Esophagus muscularis mucosa (tissue), 4 donors: ENCODE results near the gene AFAP1. TPM values are rescaled to one million over a fixed set of nuclear protein-coding genes. Genes with fewer than 3 reads are reported as not detected.

Source experiments
- DNase-seq: peaks from one replicate; pipeline ENCODE4 v3.0.0-alpha.2; 2017; ENCODE audit errors: extremely low spot score
- H3K27ac ChIP-seq, 4 donors: fragments of 200-600 bp; sonication (generic); replicated peaks in 1 of 4; 1 replicate in 3 of 4; 2 replicates in 1 of 4; pipeline ENCODE4 v1.5.1; 2016 to 2019; ENCODE audit warnings: mild to moderate bottlenecking in 1 of 4
- H3K27me3 ChIP-seq, 4 donors: fragments of 200-600 bp; sonication (generic); one replicate each; pipeline versions ENCODE4 v1.5.1 to v1.6.0; 2016 to 2019
- H3K36me3 ChIP-seq, 4 donors: fragments of 200-600 bp; sonication (generic); one replicate each; pipeline ENCODE4 v1.5.1; 2016 to 2019
- H3K4me1 ChIP-seq, 4 donors: fragments of 200-600 bp; sonication (generic); one replicate each; pipeline ENCODE4 v1.5.1; 2016 to 2019
- H3K4me3 ChIP-seq, 4 donors: fragments of 200-600 bp; sonication (generic); 1 replicate in 2 of 4; 2 replicates in 2 of 4; pipeline ENCODE4 v1.5.1; 2016 to 2019; ENCODE audit warnings: mild to moderate bottlenecking in 4 of 4, moderate library complexity in 1 of 4
- H3K9me3 ChIP-seq, 4 donors: fragments of 200-600 bp; sonication (generic); 1 replicate in 3 of 4; 2 replicates in 1 of 4; pipeline ENCODE4 v1.5.1; 2016 to 2019
- EP300 ChIP-seq: sonication (generic); formaldehyde crosslinking; IDR thresholded peaks from one replicate; pipeline ENCODE4 v1.6.1; 2017; ENCODE audit warnings: antibody characterized with exemption
- POLR2A ChIP-seq: fragments of 450-650 bp; IDR thresholded peaks from one replicate; pipeline ENCODE4 v1.6.1; 2017; ENCODE audit warnings: antibody characterized with exemption, moderate library complexity, mild to moderate bottlenecking, low read depth
- POLR2AphosphoS5 ChIP-seq, 2 donors: sonication (generic); formaldehyde crosslinking; IDR thresholded peaks; one replicate each; pipeline ENCODE4 v1.6.1; 2017; ENCODE audit warnings: antibody characterized with exemption in 2 of 2
- WGBS: methylation state at CpG from one replicate; pipeline ENCODE4 v1.1.5; 2018; 5-methylcytosine and 5-hydroxymethylcytosine counted together
- intact Hi-C: fragments of 100-400 bp; cut with DNase I; formaldehyde crosslinking; loops from one replicate; pipeline ENCODE4 v1.15.1; 2023
- total RNA-seq, 4 donors: library from RNA; depleted of rRNA; stranded (reverse); fragments of >200 nt; gene quantifications; one replicate each; pipeline versions ENCODE4 v1.1.0 to v1.2.1, GENCODE V29; 2016
- TF ChIP-seq, protein P1 (sequence below), 3 experiments: fragments of 200-600 bp in 2 of 3; fragments of 450-650 bp in 1 of 3; sonication (generic) in 2 of 3; IDR thresholded peaks; one replicate each; pipeline ENCODE4 v1.5.1; 2017 to 2019; ENCODE audit warnings: antibody characterized with exemption in 3 of 3, mild to moderate bottlenecking in 2 of 3, moderate library complexity in 1 of 3

The AFAP1 gene
- total RNA-seq, 4 donors from 2014 or later: 37.8 to 71.3 (median 50.9) TPM

- intact Hi-C loops: no loop called here
- TF ChIP-seq EP300 (no peak), POLR2A (no peak), POLR2AphosphoS5 (IDR thresholded peaks at IDR 0.05) (no peak)
- TF ChIP-seq, protein P1, sequence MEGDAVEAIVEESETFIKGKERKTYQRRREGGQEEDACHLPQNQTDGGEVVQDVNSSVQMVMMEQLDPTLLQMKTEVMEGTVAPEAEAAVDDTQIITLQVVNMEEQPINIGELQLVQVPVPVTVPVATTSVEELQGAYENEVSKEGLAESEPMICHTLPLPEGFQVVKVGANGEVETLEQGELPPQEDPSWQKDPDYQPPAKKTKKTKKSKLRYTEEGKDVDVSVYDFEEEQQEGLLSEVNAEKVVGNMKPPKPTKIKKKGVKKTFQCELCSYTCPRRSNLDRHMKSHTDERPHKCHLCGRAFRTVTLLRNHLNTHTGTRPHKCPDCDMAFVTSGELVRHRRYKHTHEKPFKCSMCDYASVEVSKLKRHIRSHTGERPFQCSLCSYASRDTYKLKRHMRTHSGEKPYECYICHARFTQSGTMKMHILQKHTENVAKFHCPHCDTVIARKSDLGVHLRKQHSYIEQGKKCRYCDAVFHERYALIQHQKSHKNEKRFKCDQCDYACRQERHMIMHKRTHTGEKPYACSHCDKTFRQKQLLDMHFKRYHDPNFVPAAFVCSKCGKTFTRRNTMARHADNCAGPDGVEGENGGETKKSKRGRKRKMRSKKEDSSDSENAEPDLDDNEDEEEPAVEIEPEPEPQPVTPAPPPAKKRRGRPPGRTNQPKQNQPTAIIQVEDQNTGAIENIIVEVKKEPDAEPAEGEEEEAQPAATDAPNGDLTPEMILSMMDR (IDR thresholded peaks at IDR 0.05): no peak
- Histone ChIP-seq H3K4me1 (peaks cover 0 to 12% (median 10%) of the 10 kb centered on the region in 4 donors), H3K27ac (no peak overlapping the region), H3K9me3 (peaks cover 0 to 4% (median 0%) of the 10 kb centered on the region in 4 donors), H3K27me3 (no peaks in the 10 kb centered on the region), H3K4me3 (no peak overlapping the region), H3K36me3 (peaks cover 0 to 32% (median 12%) of the 10 kb centered on the region in 4 donors)
- no peak for DNase-seq
- 95% methylated on average over 26 of the region's 37 CpGs for WGBS
These were observed 200.4 kb downstream of the AFAP1 start for GRCh38 chr4:7739077-7739917.

GRCh38 chr4:7738458-7739076 is 201.1 kb downstream of the AFAP1 start:
- 95% methylated on average over 25 of the region's 32 CpGs for WGBS
- TF ChIP-seq, protein P1 (IDR thresholded peaks at IDR 0.05): no peak
- TF ChIP-seq POLR2AphosphoS5 (IDR thresholded peaks at IDR 0.05) (no peak), EP300 (no peak)
- H3K27me3 ChIP-seq: no peaks in the 10 kb centered on the region
- peaks cover 0 to 4% (median 0%) of the 10 kb centered on the region in 4 donors for H3K9me3 ChIP-seq
- H3K4me3 ChIP-seq: no peak overlapping the region
- DNase-seq: no peak
- peaks cover 0 to 32% (median 12%) of the 10 kb centered on the region in 4 donors for H3K36me3 ChIP-seq
- intact Hi-C loops: no loop called here
- H3K4me1 ChIP-seq: peaks cover 0 to 7% (median 7%) of the 10 kb centered on the region in 4 donors
- H3K27ac ChIP-seq: no peak overlapping the region

GRCh38 chr4:7737752-7738457 is 201.8 kb downstream of the AFAP1 start:
- TF ChIP-seq POLR2A (no peak), POLR2AphosphoS5 (IDR thresholded peaks at IDR 0.05) (no peak), EP300 (no peak)
- TF ChIP-seq, protein P1 (IDR thresholded peaks at IDR 0.05): no peak
- Histone ChIP-seq H3K36me3 (peaks cover 0 to 32% (median 14%) of the 10 kb centered on the region in 4 donors), H3K27me3 (no peaks in the 10 kb centered on the region), H3K4me3 (no peak overlapping the region), H3K4me1 (peaks cover 0 to under 1% (median 0%) of the 10 kb centered on the region in 4 donors), H3K27ac (no peak overlapping the region), H3K9me3 (peaks cover 0 to 4% (median 0%) of the 10 kb centered on the region in 4 donors)
- no peak for DNase-seq
- 96% methylated on average over 10 of the region's 19 CpGs for WGBS
- intact Hi-C loops: no loop called here

DNA sequence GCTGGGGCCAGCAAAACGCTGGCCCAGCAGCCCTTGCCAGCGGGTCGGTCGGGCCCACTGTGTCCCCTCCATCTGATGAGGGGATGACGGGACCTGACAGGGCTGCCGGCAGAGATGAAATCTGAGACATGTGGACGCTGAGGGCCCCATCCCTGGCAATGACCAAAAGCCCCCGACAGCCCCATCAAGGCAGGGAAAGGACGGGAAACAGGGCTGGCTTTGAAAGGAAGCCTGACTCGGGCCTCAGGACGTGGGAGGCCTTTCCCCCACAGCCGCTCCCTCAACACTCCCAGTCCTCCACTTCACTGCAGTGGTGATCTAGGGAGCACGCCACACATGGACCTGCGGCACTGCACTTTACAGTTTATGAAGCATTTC is 202.4 kb downstream of the AFAP1 start:
- intact Hi-C loops: no loop called here
- DNase-seq: no peak
- Histone ChIP-seq H3K27me3 (no peaks in the 10 kb centered on the region), H3K36me3 (peaks cover 0 to 32% (median 14%) of the 10 kb centered on the region in 4 donors), H3K9me3 (peaks cover 0 to 4% (median 0%) of the 10 kb centered on the region in 4 donors), H3K27ac (no peak overlapping the region), H3K4me3 (no peak overlapping the region), H3K4me1 (no peaks in the 10 kb centered on the region)
- 81% methylated on average over 14 of the region's 14 CpGs for WGBS
- TF ChIP-seq, protein P1 (IDR thresholded peaks at IDR 0.05): no peak
- no peak for TF ChIP-seq EP300
- TF ChIP-seq POLR2A: no peak
- TF ChIP-seq POLR2AphosphoS5 (IDR thresholded peaks at IDR 0.05): no peak
